Uterus (tissue), 4 donors: ENCODE measurements around the gene HAVCR1. TPM values are rescaled to one million over a fixed set of nuclear protein-coding genes. Genes with fewer than 3 reads are reported as not detected.

Experiments
- DNase-seq, 2 donors: peaks; one replicate each; pipeline ENCODE4 v3.0.0-alpha.2; 2019 to 2020
- H3K27ac ChIP-seq, 2 donors: fragments of 200-600 bp; sonication (generic); 1 replicate in 1 of 2; 2 replicates in 1 of 2; pipeline ENCODE4 v1.5.1; 2016 to 2018
- H3K27me3 ChIP-seq, 2 donors: fragments of 200-600 bp; sonication (generic); one replicate each; pipeline ENCODE4 v1.5.1; 2018 to 2019; ENCODE audit warnings: control low read depth in 1 of 2
- H3K36me3 ChIP-seq, 2 donors: fragments of 200-600 bp; sonication (generic); one replicate each; pipeline ENCODE4 v1.5.1; 2019; ENCODE audit warnings: control low read depth in 1 of 2
- H3K4me1 ChIP-seq, 2 donors: fragments of 200-600 bp; sonication (generic); one replicate each; pipeline ENCODE4 v1.5.1; 2018 to 2019; ENCODE audit warnings: control low read depth in 1 of 2
- H3K4me3 ChIP-seq, 2 donors: fragments of 200-600 bp; sonication (generic); 1 replicate in 1 of 2; 2 replicates in 1 of 2; pipeline ENCODE4 v1.5.1; 2018 to 2019; ENCODE audit warnings: mild to moderate bottlenecking in 1 of 2
- H3K9me3 ChIP-seq, 2 donors: fragments of 200-600 bp; sonication (generic); one replicate each; pipeline ENCODE4 v1.5.1; 2019; ENCODE audit warnings: control low read depth in 1 of 2
- CTCF ChIP-seq, 4 experiments: fragments of 200-600 bp in 2 of 4; fragments of 450-650 bp in 2 of 4; sonication (generic) in 2 of 4; IDR thresholded peaks; one replicate each; pipeline ENCODE4 v1.5.1; 2016 to 2019; ENCODE audit warnings: antibody characterized with exemption in 4 of 4, mild to moderate bottlenecking in 2 of 4, moderate library complexity in 1 of 4
- POLR2A ChIP-seq, 2 donors: fragments of 450-650 bp; IDR thresholded peaks; one replicate each; pipeline ENCODE4 v1.6.1; 2016; ENCODE audit warnings: antibody characterized with exemption in 2 of 2, mild to moderate bottlenecking in 1 of 2, moderate library complexity in 1 of 2
- intact Hi-C: fragments of 100-400 bp; cut with DNase I; formaldehyde crosslinking; loops from one replicate; pipeline ENCODE4 v1.15.1; 2023; ENCODE audit warnings: low total_unique reads
- total RNA-seq, 4 donors: library from RNA; depleted of rRNA in 3 of 4; stranded (reverse); fragments of >200 nt in 3 of 4; gene quantifications; one replicate each; pipeline versions ENCODE4 v1.1.0 to v1.2.4, GENCODE V29; 2014 to 2023
- donor health status: DM: yes; HTN: yes; CAD: no.

HAVCR1 gene
- total RNA-seq, 4 donors from 2014 or later, result 0.55 TPM; not detected in 3

- Histone ChIP-seq H3K27ac (no peak overlapping the region), H3K27me3 (no peaks in the 10 kb centered on the region), H3K36me3 (no peaks in the 10 kb centered on the region), H3K4me3 (no peak overlapping the region), H3K9me3 (no peaks in the 10 kb centered on the region), H3K4me1 (no peaks in the 10 kb centered on the region)
- TF ChIP-seq CTCF (IDR thresholded peaks at IDR 0.05) (no peak), POLR2A (IDR thresholded peaks at IDR 0.05) (no peak)
- no peak for DNase-seq
- intact Hi-C loops, result no loop called here
These were observed 27.9 kb upstream of the HAVCR1 start for GRCh38 chr5:157086751-157087359.

GRCh38 chr5:157085930-157086329 is 27.0 kb upstream of the HAVCR1 start:
- no peaks in the 10 kb centered on the region for H3K4me1 ChIP-seq
- TF ChIP-seq POLR2A (IDR thresholded peaks at IDR 0.05), result no peak
- TF ChIP-seq CTCF (IDR thresholded peaks at IDR 0.05), result no peak
- no peak overlapping the region for H3K4me3 ChIP-seq
- intact Hi-C loops, result no loop called here
- no peaks in the 10 kb centered on the region for H3K9me3 ChIP-seq
- no peak overlapping the region for H3K27ac ChIP-seq
- H3K36me3 ChIP-seq, result no peaks in the 10 kb centered on the region
- no peak for DNase-seq
- H3K27me3 ChIP-seq, result no peaks in the 10 kb centered on the region

- no peak overlapping the region for H3K4me3 ChIP-seq
- no peaks in the 10 kb centered on the region for H3K9me3 ChIP-seq
- H3K4me1 ChIP-seq, result no peaks in the 10 kb centered on the region
- intact Hi-C loops, result no loop called here
- H3K36me3 ChIP-seq, result no peaks in the 10 kb centered on the region
- DNase-seq, result no peak
- H3K27me3 ChIP-seq, result no peaks in the 10 kb centered on the region
- H3K27ac ChIP-seq, result no peak overlapping the region
- TF ChIP-seq CTCF (IDR thresholded peaks at IDR 0.05) (no peak), POLR2A (IDR thresholded peaks at IDR 0.05) (no peak)
These were observed 21.4 kb upstream of the HAVCR1 start for GRCh38 chr5:157080286-157080685.

GRCh38 chr5:157076558-157076957 is 17.6 kb upstream of the HAVCR1 start:
- no peak overlapping the region for H3K27ac ChIP-seq
- intact Hi-C loops, result no loop called here
- H3K27me3 ChIP-seq, result no peaks in the 10 kb centered on the region
- no peaks in the 10 kb centered on the region for H3K36me3 ChIP-seq
- DNase-seq, result no peak
- no peak for TF ChIP-seq CTCF (IDR thresholded peaks at IDR 0.05)
- TF ChIP-seq POLR2A (IDR thresholded peaks at IDR 0.05), result no peak
- no peaks in the 10 kb centered on the region for H3K9me3 ChIP-seq
- H3K4me1 ChIP-seq, result no peaks in the 10 kb centered on the region
- H3K4me3 ChIP-seq, result no peak overlapping the region

- intact Hi-C loops, result no loop called here
- H3K27me3 ChIP-seq, result no peaks in the 10 kb centered on the region
- H3K9me3 ChIP-seq, result no peaks in the 10 kb centered on the region
- no peak overlapping the region for H3K27ac ChIP-seq
- TF ChIP-seq POLR2A (IDR thresholded peaks at IDR 0.05) (no peak), CTCF (IDR thresholded peaks at IDR 0.05) (no peak)
- no peaks in the 10 kb centered on the region for H3K4me1 ChIP-seq
- H3K4me3 ChIP-seq, result no peak overlapping the region
- H3K36me3 ChIP-seq, result no peaks in the 10 kb centered on the region
- DNase-seq, result no peak
These were observed 13.6 kb upstream of the HAVCR1 start for GRCh38 chr5:157072508-157072907.
